H9 (cell line): ENCODE measurements around the gene SLC46A1. TPM values are rescaled to one million over a fixed set of nuclear protein-coding genes. Genes with fewer than 3 reads are reported as not detected.

Source experiments
- DNase-seq: peaks from one replicate; pipeline ENCODE4 v3.0.0-alpha.2; 2017
- H2AFZ ChIP-seq: one replicate; pipeline ENCODE4 v1.6.1; 2013; ENCODE audit warnings: mild to moderate bottlenecking, low read length, control low read depth, moderate library complexity
- H2AK5ac ChIP-seq: 2 replicates; pipeline ENCODE4 v1.6.1; 2013; ENCODE audit warnings: low read length, control low read depth, mixed read lengths; ENCODE audit not compliant: insufficient read length
- H2BK120ac ChIP-seq: one replicate; pipeline ENCODE4 v1.6.1; 2013; ENCODE audit warnings: low read depth, mild to moderate bottlenecking, low read length, control low read depth, inconsistent platforms; ENCODE audit not compliant: poor library complexity, severe bottlenecking
- H2BK12ac ChIP-seq: 2 replicates; pipeline ENCODE4 v1.6.1; 2013; ENCODE audit warnings: low read length, control low read depth, mixed read lengths, low read depth; ENCODE audit not compliant: insufficient read length
- H2BK15ac ChIP-seq: 2 replicates; pipeline ENCODE4 v1.6.1; 2013; ENCODE audit warnings: low read depth, low read length, control low read depth
- H2BK20ac ChIP-seq: one replicate; pipeline ENCODE4 v1.6.1; 2013; ENCODE audit warnings: low read depth, mild to moderate bottlenecking, low read length, control low read depth, inconsistent platforms; ENCODE audit not compliant: poor library complexity, severe bottlenecking
- H2BK5ac ChIP-seq: 2 replicates; pipeline ENCODE4 v1.6.1; 2013; ENCODE audit warnings: low read length, control low read depth, mixed read lengths; ENCODE audit not compliant: insufficient read length
- H3K14ac ChIP-seq: 2 replicates; pipeline ENCODE4 v1.6.1; 2013; ENCODE audit warnings: low read length, control low read depth; ENCODE audit not compliant: insufficient read depth
- H3K18ac ChIP-seq: 2 replicates; pipeline ENCODE4 v1.6.1; 2013; ENCODE audit warnings: low read depth, mild to moderate bottlenecking, mixed read lengths, low read length, control low read depth; ENCODE audit not compliant: insufficient read length
- H3K23ac ChIP-seq: 2 replicates; pipeline ENCODE4 v1.6.1; 2013; ENCODE audit warnings: low read length, control low read depth, mixed read lengths, low read depth; ENCODE audit not compliant: insufficient read length
- H3K23me2 ChIP-seq: 2 replicates; pipeline ENCODE4 v1.6.1; 2013; ENCODE audit warnings: low read depth, mild to moderate bottlenecking, mixed read lengths, low read length, control low read depth; ENCODE audit not compliant: insufficient read length, poor library complexity, severe bottlenecking
- H3K27ac ChIP-seq: 2 replicates; pipeline ENCODE4 v1.5.1; 2013; ENCODE audit warnings: low read length, control low read depth, mixed read lengths, low read depth; ENCODE audit not compliant: insufficient read length
- H3K27me3 ChIP-seq: 2 replicates; pipeline ENCODE4 v1.6.1; 2013; ENCODE audit warnings: low read length, control low read depth, inconsistent platforms; ENCODE audit not compliant: insufficient read depth
- H3K4ac ChIP-seq: 2 replicates; pipeline ENCODE4 v1.6.1; 2013; ENCODE audit warnings: low read depth, mild to moderate bottlenecking, control low read depth, inconsistent platforms, low read length, moderate library complexity
- H3K4me1 ChIP-seq: 2 replicates; pipeline ENCODE4 v1.6.1; 2013; ENCODE audit warnings: low read length, control low read depth, inconsistent platforms; ENCODE audit not compliant: insufficient read depth
- H3K4me2 ChIP-seq: 2 replicates; pipeline ENCODE4 v1.6.1; 2013; ENCODE audit warnings: low read length, control low read depth, mixed read lengths; ENCODE audit not compliant: insufficient read length, insufficient read depth
- H3K56ac ChIP-seq: 2 replicates; pipeline ENCODE4 v1.6.1; 2013; ENCODE audit warnings: low read depth, mild to moderate bottlenecking, mixed read lengths, low read length, control low read depth; ENCODE audit not compliant: insufficient read length
- H3K79me1 ChIP-seq: 2 replicates; pipeline ENCODE4 v1.6.1; 2013; ENCODE audit warnings: low read depth, mild to moderate bottlenecking, moderate library complexity, low read length, control low read depth, inconsistent platforms; ENCODE audit not compliant: insufficient read depth, poor library complexity, severe bottlenecking
- H3K79me2 ChIP-seq: 2 replicates; pipeline ENCODE4 v1.6.1; 2013; ENCODE audit warnings: low read length, control low read depth, inconsistent platforms; ENCODE audit not compliant: insufficient read depth
- H3K9ac ChIP-seq: 2 replicates; pipeline ENCODE4 v1.6.1; 2013; ENCODE audit warnings: low read length, control low read depth, mixed read lengths; ENCODE audit not compliant: insufficient read length; ENCODE audit errors: extremely low read depth
- H3K9me3 ChIP-seq: one replicate; pipeline ENCODE4 v1.6.1; 2013; ENCODE audit warnings: low read depth, low read length, inconsistent platforms; ENCODE audit not compliant: control insufficient read depth
- H3T11ph ChIP-seq: one replicate; pipeline ENCODE4 v1.6.1; 2013; ENCODE audit warnings: mild to moderate bottlenecking, low read length, control low read depth, inconsistent platforms
- H4K20me1 ChIP-seq: one replicate; pipeline ENCODE4 v1.6.1; 2013; ENCODE audit not compliant: control insufficient read depth, insufficient read length, insufficient read depth
- H4K5ac ChIP-seq: 2 replicates; pipeline ENCODE4 v1.6.1; 2013; ENCODE audit warnings: low read depth, mild to moderate bottlenecking, mixed read lengths, low read length, control low read depth; ENCODE audit not compliant: insufficient read length
- H4K8ac ChIP-seq: replicated peaks from 2 replicates; pipeline ENCODE4 v1.6.1; 2013; ENCODE audit warnings: low read length, control low read depth, mixed read lengths, low read depth; ENCODE audit not compliant: insufficient read length
- H4K91ac ChIP-seq: 2 replicates; pipeline ENCODE4 v1.6.1; 2013; ENCODE audit warnings: low read depth, mild to moderate bottlenecking, moderate library complexity, mixed read lengths, low read length, control low read depth; ENCODE audit not compliant: insufficient read length
- H3K27ac Mint-ChIP-seq, 3 experiments: 2 replicates in 2 of 3; 3 replicates in 1 of 3; pipeline ENCODE4 v1.8.0; 2020 to 2021; ENCODE audit warnings: mixed read lengths in 3 of 3, mild to moderate bottlenecking in 1 of 3, moderate library complexity in 1 of 3
- H3K27me3 Mint-ChIP-seq: 2 replicates; pipeline ENCODE4 v1.8.0; 2021; ENCODE audit warnings: low read depth, mild to moderate bottlenecking, moderate library complexity, mixed read lengths
- H3K36me3 Mint-ChIP-seq, 3 experiments: 2 replicates in 2 of 3; 3 replicates in 1 of 3; pipeline ENCODE4 v1.8.0; 2020 to 2021; ENCODE audit warnings: low read depth in 3 of 3, mixed read lengths in 3 of 3; ENCODE audit not compliant: insufficient read depth in 1 of 3
- H3K4me1 Mint-ChIP-seq, 2 experiments: 2 replicates each; pipeline ENCODE4 v1.8.0; 2020; ENCODE audit warnings: mixed read lengths in 2 of 2
- H3K4me3 Mint-ChIP-seq, 2 experiments: 2 replicates in 1 of 2; 3 replicates in 1 of 2; pipeline ENCODE4 v1.8.0; 2020 to 2021; ENCODE audit warnings: mild to moderate bottlenecking in 2 of 2, mixed read lengths in 2 of 2, moderate library complexity in 1 of 2
- H3K9me3 Mint-ChIP-seq, 2 experiments: 2 replicates in 1 of 2; 3 replicates in 1 of 2; pipeline ENCODE4 v1.8.0; 2020; ENCODE audit warnings: mild to moderate bottlenecking in 2 of 2, mixed read lengths in 2 of 2, moderate library complexity in 1 of 2
- CTCF ChIP-seq: fragments of 200-600 bp; sonication (generic); conservative IDR thresholded peaks from 3 replicates; pipeline ENCODE4 v1.8.0; 2021; ENCODE audit warnings: antibody characterized with exemption, mild to moderate bottlenecking
- WGBS: extraction: QIAGEN DNeasy Blood & Tissue Kit; methylation state at CpG from one replicate; pipeline ENCODE4 v1.1.7; 2013; ENCODE audit warnings: missing lambda C conversion rate, low lambda C conversion rate, mixed read lengths; ENCODE audit not compliant: insufficient read length; ENCODE audit errors: extremely low coverage; 5-methylcytosine and 5-hydroxymethylcytosine counted together
- total RNA-seq: library from RNA; stranded (reverse); gene quantifications from 2 replicates; pipeline ENCODE4 v1.2.1, GENCODE V29; 2021

The SLC46A1 gene
- total RNA-seq, 1 experiment from 2014 or later, result 8.7 TPM

- H3K27ac ChIP-seq, result no peak overlapping the region
- WGBS, result no CpG with 5 or more reads among the region's 7 CpGs
Observed at GRCh38 chr17:28394337-28395116, 11.5 kb downstream of the SLC46A1 start.

More at GRCh38 chr17:28394337-28395116, 11.5 kb downstream of the SLC46A1 start:
- no peak overlapping the region for H2BK5ac ChIP-seq
- H3K79me2 ChIP-seq, result no peaks in the 10 kb centered on the region
- no peaks in the 10 kb centered on the region for H3K4me1 ChIP-seq
- H2BK15ac ChIP-seq, result no peak overlapping the region
- no peak overlapping the region for H3K18ac ChIP-seq
- H3K4ac ChIP-seq, result no peak overlapping the region
- H3K4me3 Mint-ChIP-seq, result no peak overlapping the region
- no peak overlapping the region for H3K9ac ChIP-seq
- no peak overlapping the region for H4K91ac ChIP-seq
- peaks cover 1 to 7% (median 5%) of the 10 kb centered on the region in 3 experiments; a peak in 4 of 7 replicates for H3K36me3 Mint-ChIP-seq
- no peak overlapping the region for H3K14ac ChIP-seq
- H3T11ph ChIP-seq, result no peak overlapping the region
- no peak overlapping the region for H3K23ac ChIP-seq
- H3K27me3 Mint-ChIP-seq, result peaks cover 26% of the 10 kb centered on the region
- H3K9me3 Mint-ChIP-seq, result no peaks in the 10 kb centered on the region
- H4K20me1 ChIP-seq, result no peaks in the 10 kb centered on the region
- H2AK5ac ChIP-seq, result no peak overlapping the region
- peaks cover 3 to 11% of the 10 kb centered on the region in 2 experiments; a peak in 3 of 4 replicates for H3K4me1 Mint-ChIP-seq
- no peak overlapping the region for H2BK120ac ChIP-seq
- TF ChIP-seq CTCF, result no peak
- H3K56ac ChIP-seq, result no peak overlapping the region
- DNase-seq, result no peak
- H3K79me1 ChIP-seq, result no peaks in the 10 kb centered on the region
- H3K9me3 ChIP-seq, result no peaks in the 10 kb centered on the region
- no peak overlapping the region for H2BK12ac ChIP-seq
- H4K5ac ChIP-seq, result no peak overlapping the region
- no peak overlapping the region; a peak in 1 of 7 replicates for H3K27ac Mint-ChIP-seq
- H3K23me2 ChIP-seq, result no peaks in the 10 kb centered on the region
- H4K8ac ChIP-seq, result no peak overlapping the region
- H2BK20ac ChIP-seq, result no peak overlapping the region
- no peaks in the 10 kb centered on the region for H3K27me3 ChIP-seq
- no peak overlapping the region for H3K4me2 ChIP-seq
- no peak overlapping the region for H2AFZ ChIP-seq
